IPS-18a (cell line): ENCODE results near the gene AGAP1.

ENCODE experiments used
- H3K27ac ChIP-seq: one replicate; pipeline ENCODE4 v1.5.1; 2013; ENCODE audit warnings: low read length
- H3K27me3 ChIP-seq: one replicate; pipeline ENCODE4 v1.6.1; 2013; ENCODE audit warnings: mild to moderate bottlenecking, low read length; ENCODE audit not compliant: control insufficient read depth, insufficient read depth
- H3K36me3 ChIP-seq: one replicate; pipeline ENCODE4 v1.6.1; 2013; ENCODE audit warnings: low read depth, low read length; ENCODE audit not compliant: control insufficient read depth
- H3K4me1 ChIP-seq: one replicate; pipeline ENCODE4 v1.6.1; 2013; ENCODE audit warnings: low read depth, low read length; ENCODE audit not compliant: control insufficient read depth
- H3K4me3 ChIP-seq: one replicate; pipeline ENCODE4 v1.5.1; 2013; ENCODE audit warnings: low read length
- H3K9ac ChIP-seq: one replicate; pipeline ENCODE4 v1.6.1; 2013; ENCODE audit warnings: mild to moderate bottlenecking, low read length, moderate library complexity
- H3K9me3 ChIP-seq: one replicate; pipeline ENCODE4 v1.6.1; 2013; ENCODE audit warnings: low read depth, low read length; ENCODE audit not compliant: control insufficient read depth

The AGAP1 gene

DNA sequence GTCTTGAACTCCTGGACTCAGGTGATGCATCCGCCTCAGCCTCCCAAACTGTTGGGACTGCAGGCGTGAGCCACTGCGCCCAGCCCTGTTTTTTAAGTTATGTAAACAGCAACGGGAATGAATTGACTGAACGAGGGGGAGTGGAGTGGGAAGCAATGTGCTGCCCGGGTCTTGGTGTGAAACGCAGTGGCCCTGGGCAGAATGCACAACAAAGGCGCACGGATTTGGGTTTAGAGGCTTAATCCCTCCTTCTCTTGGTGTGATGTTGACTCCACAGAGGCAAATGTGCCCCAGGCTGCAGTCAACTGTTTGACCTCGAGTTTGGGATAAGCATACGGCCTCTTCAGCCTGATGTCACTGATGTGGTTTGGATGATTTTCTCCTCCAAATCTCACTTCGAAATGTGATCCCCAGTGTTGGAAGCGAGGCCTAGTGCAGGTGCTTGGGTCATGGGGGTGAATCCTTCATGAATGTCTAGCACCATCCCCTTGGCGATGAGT is 97.4 kb downstream of the AGAP1 start:
- H3K27me3 ChIP-seq: no peaks in the 10 kb centered on the region
- no peaks in the 10 kb centered on the region for H3K36me3 ChIP-seq
- no peak overlapping the region for H3K9ac ChIP-seq
- H3K27ac ChIP-seq: no peak overlapping the region
- H3K4me3 ChIP-seq: no peak overlapping the region
- H3K4me1 ChIP-seq: peaks cover 7% of the 10 kb centered on the region
- no peaks in the 10 kb centered on the region for H3K9me3 ChIP-seq

DNA sequence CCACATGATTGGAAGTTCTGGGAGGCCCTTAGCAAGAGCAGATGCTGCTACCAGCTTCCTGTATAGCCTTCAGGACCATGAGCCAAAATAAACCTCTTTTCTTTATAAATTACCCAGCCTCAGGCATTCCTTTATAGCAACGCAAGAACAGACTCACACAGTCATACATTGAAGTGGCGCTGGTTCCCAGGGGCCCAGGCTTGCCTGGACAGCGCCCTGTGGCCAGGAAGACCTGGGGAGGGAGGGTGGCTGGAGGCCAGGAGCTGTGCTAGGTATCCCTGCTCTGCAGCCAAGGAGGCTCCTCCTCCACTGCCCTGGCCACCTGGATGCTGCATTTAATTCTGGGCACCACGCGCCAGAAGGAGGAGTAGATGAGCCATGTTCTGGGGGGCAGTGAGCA is 98.1 kb downstream of the AGAP1 start:
- no peak overlapping the region for H3K9ac ChIP-seq
- no peaks in the 10 kb centered on the region for H3K27me3 ChIP-seq
- peaks cover 4% of the 10 kb centered on the region for H3K4me1 ChIP-seq
- no peaks in the 10 kb centered on the region for H3K36me3 ChIP-seq
- H3K9me3 ChIP-seq: no peaks in the 10 kb centered on the region
- H3K4me3 ChIP-seq: no peak overlapping the region
- no peak overlapping the region for H3K27ac ChIP-seq

DNA sequence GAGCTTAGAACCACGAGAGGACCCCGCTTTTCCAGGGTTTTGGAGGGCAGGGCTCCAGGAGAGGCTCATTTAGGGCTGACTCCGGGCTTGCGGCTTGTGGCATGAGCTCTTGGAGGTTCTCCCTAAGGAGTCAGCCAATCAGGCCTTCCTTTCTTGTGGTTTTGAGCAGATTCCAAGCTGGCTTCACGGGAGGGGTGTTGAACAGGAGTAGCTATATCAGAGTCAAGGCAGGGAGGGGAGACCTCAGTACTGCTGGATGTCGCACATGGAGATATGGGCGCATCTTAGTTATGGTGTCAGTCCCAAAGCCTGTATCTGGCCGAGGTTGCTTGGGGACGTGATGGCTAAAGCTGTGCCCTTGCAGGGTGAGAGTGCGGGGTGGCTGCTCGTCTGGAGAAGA is 98.6 kb downstream of the AGAP1 start:
- no peaks in the 10 kb centered on the region for H3K36me3 ChIP-seq
- no peaks in the 10 kb centered on the region for H3K27me3 ChIP-seq
- no peak overlapping the region for H3K4me3 ChIP-seq
- no peak overlapping the region for H3K9ac ChIP-seq
- no peak overlapping the region for H3K27ac ChIP-seq
- H3K9me3 ChIP-seq: no peaks in the 10 kb centered on the region
- no peaks in the 10 kb centered on the region for H3K4me1 ChIP-seq

GRCh38 chr2:235592836-235593235 is 99.0 kb downstream of the AGAP1 start:
- Histone ChIP-seq H3K36me3 (no peaks in the 10 kb centered on the region), H3K27me3 (no peaks in the 10 kb centered on the region), H3K4me1 (no peaks in the 10 kb centered on the region), H3K9ac (no peak overlapping the region), H3K9me3 (no peaks in the 10 kb centered on the region), H3K4me3 (no peak overlapping the region), H3K27ac (no peak overlapping the region)

DNA sequence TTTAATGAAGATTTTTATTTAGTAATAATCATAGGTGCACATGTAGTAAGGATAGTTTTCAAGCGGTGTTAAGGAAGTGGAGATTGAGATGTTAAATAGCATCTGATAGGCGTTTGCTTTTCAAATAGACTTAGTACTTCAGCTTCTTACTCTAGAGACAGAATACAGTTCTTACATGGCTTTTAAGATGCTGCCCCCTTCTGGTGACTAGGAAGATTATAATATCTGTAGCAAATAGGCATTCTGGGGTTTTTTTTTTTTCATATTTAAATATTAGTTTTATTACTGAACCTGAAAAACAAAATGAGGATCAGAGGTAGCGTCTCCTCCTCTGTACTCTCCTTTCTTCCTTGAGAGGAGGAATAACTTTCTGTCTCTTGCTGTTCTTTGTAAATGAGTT is 100.2 kb downstream of the AGAP1 start:
- no peak overlapping the region for H3K4me3 ChIP-seq
- no peak overlapping the region for H3K9ac ChIP-seq
- no peak overlapping the region for H3K27ac ChIP-seq

DNA sequence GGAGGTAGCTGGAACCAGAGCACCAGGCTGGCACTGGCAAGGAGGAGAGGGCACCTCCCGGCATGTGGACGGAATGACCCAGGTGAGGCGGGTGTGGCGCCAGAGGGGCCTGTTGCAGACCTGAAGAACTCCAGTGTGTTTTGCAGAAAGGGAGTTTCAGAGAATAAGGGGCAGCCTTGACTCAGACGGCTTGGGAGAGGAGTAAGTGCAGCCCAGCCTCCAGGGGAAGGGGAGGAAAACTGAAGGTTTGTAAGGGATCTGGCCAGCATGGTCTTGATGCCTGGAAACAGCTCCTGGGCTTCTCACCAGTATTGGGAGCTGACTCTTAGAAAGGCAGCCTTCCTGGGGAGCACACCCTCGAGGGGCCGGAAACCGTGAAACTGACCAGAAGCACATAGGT is 101.1 kb downstream of the AGAP1 start:
- Histone ChIP-seq H3K27me3 (no peaks in the 10 kb centered on the region), H3K27ac (no peak overlapping the region), H3K9ac (no peak overlapping the region), H3K4me3 (no peak overlapping the region), H3K36me3 (no peaks in the 10 kb centered on the region), H3K4me1 (no peaks in the 10 kb centered on the region), H3K9me3 (no peaks in the 10 kb centered on the region)

More for the DNA sequence above, 100.2 kb downstream of the AGAP1 start:
- no peaks in the 10 kb centered on the region for H3K36me3 ChIP-seq
- no peaks in the 10 kb centered on the region for H3K4me1 ChIP-seq
- H3K27me3 ChIP-seq: no peaks in the 10 kb centered on the region
- no peaks in the 10 kb centered on the region for H3K9me3 ChIP-seq

DNA sequence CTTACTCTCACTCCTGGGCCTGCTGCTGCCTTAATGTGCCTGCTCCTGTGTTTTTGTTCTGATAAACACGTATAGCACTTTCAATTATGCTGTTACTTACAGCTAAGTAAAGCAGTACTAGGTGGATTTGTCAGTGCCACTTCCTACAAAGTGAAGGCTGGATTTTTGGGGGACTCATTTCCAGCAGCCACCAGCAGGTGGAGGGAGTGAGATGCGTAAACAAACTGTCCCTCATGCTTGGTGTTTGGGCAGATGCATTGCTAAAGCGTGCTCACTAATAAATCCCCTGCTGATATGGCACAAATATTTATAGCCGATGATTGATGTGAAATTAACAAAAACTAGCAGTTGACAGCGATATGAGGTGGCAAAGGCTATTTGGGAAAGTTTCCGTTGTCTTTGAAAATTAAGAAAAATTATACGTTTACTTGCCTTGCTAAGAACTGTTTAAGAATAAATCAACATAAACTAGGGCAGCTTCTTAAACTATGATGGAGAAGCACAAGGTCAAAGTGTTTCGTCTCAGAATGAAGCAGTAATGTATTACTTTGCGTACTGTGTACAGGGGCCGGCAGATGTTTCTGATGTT is 101.7 kb downstream of the AGAP1 start:
- no peak overlapping the region for H3K27ac ChIP-seq
- H3K27me3 ChIP-seq: no peaks in the 10 kb centered on the region
- H3K9ac ChIP-seq: no peak overlapping the region
- H3K9me3 ChIP-seq: no peaks in the 10 kb centered on the region
- no peaks in the 10 kb centered on the region for H3K4me1 ChIP-seq
- no peaks in the 10 kb centered on the region for H3K36me3 ChIP-seq
- H3K4me3 ChIP-seq: no peak overlapping the region

GRCh38 chr2:235596272-235596671 is 102.4 kb downstream of the AGAP1 start:
- Histone ChIP-seq H3K36me3 (no peaks in the 10 kb centered on the region), H3K9me3 (no peaks in the 10 kb centered on the region), H3K4me3 (no peak overlapping the region), H3K9ac (no peak overlapping the region), H3K4me1 (no peaks in the 10 kb centered on the region), H3K27me3 (no peaks in the 10 kb centered on the region), H3K27ac (no peak overlapping the region)

DNA sequence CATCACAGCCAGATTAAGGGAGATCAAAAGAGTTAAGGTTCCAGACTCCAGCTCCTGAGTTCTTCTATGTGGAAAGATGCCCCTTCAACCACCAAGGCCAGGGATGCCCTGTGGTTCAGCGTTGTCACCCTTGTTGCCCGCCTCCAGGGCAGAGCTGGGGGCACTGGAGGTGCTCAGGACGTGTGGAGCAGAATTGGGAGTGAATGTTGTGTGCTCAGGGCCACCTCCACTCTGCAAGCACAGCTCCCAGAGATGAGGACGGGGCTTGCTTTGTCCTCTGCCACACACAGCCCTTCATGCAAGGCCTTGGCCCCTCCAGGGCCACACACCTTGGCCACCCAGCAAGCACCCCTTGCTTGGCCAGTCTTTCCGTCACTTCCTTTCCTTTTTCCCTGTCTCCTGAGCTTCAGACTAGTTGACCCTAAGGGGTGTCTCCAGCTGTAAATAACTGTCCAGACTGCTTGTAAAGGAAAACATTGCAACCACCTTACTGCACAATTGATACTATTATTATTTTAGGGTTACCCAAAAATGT is 103.3 kb downstream of the AGAP1 start:
- Histone ChIP-seq H3K9ac (no peak overlapping the region), H3K4me1 (no peaks in the 10 kb centered on the region), H3K9me3 (no peaks in the 10 kb centered on the region), H3K27ac (no peak overlapping the region), H3K36me3 (no peaks in the 10 kb centered on the region), H3K4me3 (no peak overlapping the region), H3K27me3 (no peaks in the 10 kb centered on the region)

GRCh38 chr2:235598026-235598425 is 104.2 kb downstream of the AGAP1 start:
- H3K4me3 ChIP-seq: no peak overlapping the region
- H3K9me3 ChIP-seq: no peaks in the 10 kb centered on the region
- no peaks in the 10 kb centered on the region for H3K36me3 ChIP-seq
- no peak overlapping the region for H3K27ac ChIP-seq
- no peaks in the 10 kb centered on the region for H3K4me1 ChIP-seq
- H3K27me3 ChIP-seq: no peaks in the 10 kb centered on the region
- H3K9ac ChIP-seq: no peak overlapping the region

- Histone ChIP-seq H3K27me3 (no peaks in the 10 kb centered on the region), H3K27ac (no peak overlapping the region), H3K4me1 (no peaks in the 10 kb centered on the region), H3K36me3 (no peaks in the 10 kb centered on the region), H3K9ac (no peak overlapping the region), H3K9me3 (no peaks in the 10 kb centered on the region), H3K4me3 (no peak overlapping the region)
Observed at GRCh38 chr2:235598532-235599531, 105.0 kb downstream of the AGAP1 start.
